GM12878 (cell line): ENCODE data around the gene VEZF1. TPM values are rescaled to one million over a fixed set of nuclear protein-coding genes. Genes with fewer than 3 reads are reported as not detected.

Source experiments
- CREB1 ChIP-seq: IDR thresholded peaks from 2 replicates; pipeline ENCODE4 v1.6.1; 2012; ENCODE audit warnings: low read depth, mild to moderate bottlenecking, inconsistent platforms
- FOXM1 ChIP-seq: IDR thresholded peaks from 2 replicates; pipeline ENCODE4 v1.6.1; 2012; ENCODE audit warnings: low read depth, mild to moderate bottlenecking, inconsistent platforms, low read length, moderate library complexity
- IKZF1 ChIP-seq: fragments of 450-650 bp; conservative IDR thresholded peaks from 2 replicates; pipeline ENCODE4 v1.6.1; 2017; ENCODE audit warnings: antibody characterized with exemption, mild to moderate bottlenecking
- IKZF2 ChIP-seq, 2 experiments: fragments of 450-650 bp; IDR thresholded peaks; 2 replicates each; pipeline ENCODE4 v1.6.1; 2017; ENCODE audit warnings: mild to moderate bottlenecking in 2 of 2, moderate library complexity in 2 of 2
- IRF4 ChIP-seq: IDR thresholded peaks from 2 replicates; pipeline ENCODE4 v1.6.1; 2011; ENCODE audit warnings: low read depth, low read length
- LARP7 ChIP-seq: fragments of 450-650 bp; IDR thresholded peaks from 2 replicates; pipeline ENCODE4 v1.6.1; 2017; ENCODE audit warnings: mild to moderate bottlenecking
- PML ChIP-seq: IDR thresholded peaks from 2 replicates; pipeline ENCODE4 v1.6.1; 2012; ENCODE audit warnings: low read length, inconsistent platforms
- POLR2A ChIP-seq: IDR thresholded peaks from 2 replicates; pipeline ENCODE4 v1.6.1; 2011; ENCODE audit warnings: low read depth, mild to moderate bottlenecking, low read length
- RAD21 ChIP-seq: IDR thresholded peaks from 2 replicates; pipeline ENCODE4 v1.6.1; 2011; ENCODE audit warnings: mild to moderate bottlenecking, low read depth, low read length, moderate library complexity; ENCODE audit not compliant: insufficient read depth
- RB1 ChIP-seq: fragments of 450-650 bp; formaldehyde crosslinking; IDR thresholded peaks from 2 replicates; pipeline ENCODE4 v1.6.1; 2017; ENCODE audit warnings: mild to moderate bottlenecking, borderline replicate concordance
- RCOR1 ChIP-seq: conservative IDR thresholded peaks from 2 replicates; pipeline ENCODE4 v1.6.1; 2012; ENCODE audit warnings: low read depth, low read length, improper control_type of control experiment
- RELA ChIP-seq: fragments of 450-650 bp; IDR thresholded peaks from 2 replicates; pipeline ENCODE4 v1.8.0; 2014; ENCODE audit warnings: borderline replicate concordance; ENCODE audit not compliant: partially characterized antibody
- SPI1 ChIP-seq: IDR thresholded peaks from 2 replicates; pipeline ENCODE4 v1.6.1; 2011; ENCODE audit warnings: low read depth, mild to moderate bottlenecking, low read length, moderate library complexity, borderline replicate concordance; ENCODE audit not compliant: insufficient read depth
- SUPT20H ChIP-seq: IDR thresholded peaks from 2 replicates; pipeline ENCODE4 v1.6.1; 2011; ENCODE audit warnings: low read depth, mild to moderate bottlenecking, low read length, moderate library complexity, borderline replicate concordance; ENCODE audit not compliant: control insufficient read depth
- TCF12 ChIP-seq: IDR thresholded peaks from 2 replicates; pipeline ENCODE4 v1.6.1; 2011; ENCODE audit warnings: low read depth, mild to moderate bottlenecking, low read length
- ZBED1 ChIP-seq: IDR thresholded peaks from 2 replicates; pipeline ENCODE4 v1.6.1; 2016; ENCODE audit warnings: borderline replicate concordance
- polyA plus RNA-seq, 11 experiments: library from polyadenylated mRNA; depleted of rRNA in 4 of 11; unstranded in 6 of 11; stranded (reverse) in 5 of 11; fragments of >200 nt; fragmentation: Nextera tagmentation in 4 of 11; fragmentation: Illumina TruSeq in 1 of 11; extraction: Ambion mirVana in 4 of 11; extraction: Trizol in 1 of 11; gene quantifications; 1 replicate in 1 of 11; 2 replicates in 10 of 11; pipeline versions ENCODE4 v1.2.1 to v1.2.3, GENCODE V29; 2011 to 2016; ENCODE audit warnings: inconsistent platforms in 2 of 11, missing spikeins in 2 of 11, low read depth in 1 of 11
- total RNA-seq, 4 experiments: library from RNA; depleted of rRNA in 3 of 4; stranded (reverse); fragments of >200 nt in 3 of 4; fragmentation: Illumina TruSeq in 1 of 4; extraction: Trizol in 1 of 4; gene quantifications; 2 replicates each; pipeline versions ENCODE4 v1.2.1 to v1.2.3, GENCODE V29; 2013 to 2021
- TF ChIP-seq, protein P1 (sequence below): fragments of 450-650 bp; IDR thresholded peaks from 2 replicates; pipeline ENCODE4 v1.6.1; 2017; ENCODE audit warnings: mild to moderate bottlenecking, moderate library complexity
- TF ChIP-seq, protein P2 (sequence below): fragments of 450-650 bp; formaldehyde crosslinking; IDR thresholded peaks from 2 replicates; pipeline ENCODE4 v1.5.0; 2022; ENCODE audit warnings: mild to moderate bottlenecking, missing genetic modification characterization
- TF ChIP-seq, protein P3 (sequence below): fragments of 450-650 bp; IDR thresholded peaks from 2 replicates; pipeline ENCODE4 v1.6.1; 2017; ENCODE audit warnings: antibody characterized with exemption, mild to moderate bottlenecking, moderate library complexity

The VEZF1 gene
- total and polyA plus RNA-seq, 10 of the 15 experiments (the other 5 are each of a cell fraction or from before 2014, with no cell fraction given): 9.5 to 28.2 (median 20.3) TPM

DNA sequence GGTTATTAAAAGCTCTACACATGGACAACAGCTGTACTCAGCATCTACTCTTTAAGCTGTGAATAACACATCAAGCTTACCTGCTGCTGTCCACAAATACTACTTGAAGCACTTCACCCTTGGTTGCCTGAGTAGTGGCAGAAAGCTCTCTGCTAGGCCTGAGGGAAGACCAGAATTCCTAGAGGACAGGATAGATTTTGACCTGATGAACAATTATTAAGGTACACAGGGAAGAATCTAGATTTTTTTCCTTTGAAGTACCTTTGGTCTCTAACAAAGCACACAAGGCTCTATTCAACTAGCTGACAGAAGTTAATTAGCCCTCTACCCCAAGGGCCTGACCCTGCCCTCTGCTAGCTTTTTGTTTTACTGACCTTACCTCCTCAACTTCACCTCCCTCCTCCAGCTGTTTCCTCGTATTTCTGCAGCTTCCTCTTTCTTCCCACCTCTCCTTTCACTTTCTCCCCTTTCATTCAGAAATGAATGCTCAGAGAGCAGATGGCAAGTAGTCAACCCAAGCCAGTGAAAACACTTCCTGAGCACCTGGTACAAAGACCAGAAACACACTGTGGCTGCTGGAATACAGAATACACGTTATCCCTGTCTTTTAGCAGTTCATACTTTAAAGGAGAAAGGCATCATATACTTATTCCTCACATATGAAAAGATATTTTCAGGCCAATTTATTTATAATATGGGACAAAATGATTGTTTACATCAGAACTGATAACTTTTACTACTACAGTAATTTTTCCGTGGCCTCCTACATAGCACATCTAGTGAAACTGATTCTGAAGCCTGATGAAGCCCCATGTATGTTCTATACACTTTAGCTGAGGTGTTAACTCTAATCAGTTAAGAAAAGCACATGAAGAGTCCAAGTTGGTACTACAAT, 5.7 kb upstream of the VEZF1 start (continued):
- TF ChIP-seq, protein P1, sequence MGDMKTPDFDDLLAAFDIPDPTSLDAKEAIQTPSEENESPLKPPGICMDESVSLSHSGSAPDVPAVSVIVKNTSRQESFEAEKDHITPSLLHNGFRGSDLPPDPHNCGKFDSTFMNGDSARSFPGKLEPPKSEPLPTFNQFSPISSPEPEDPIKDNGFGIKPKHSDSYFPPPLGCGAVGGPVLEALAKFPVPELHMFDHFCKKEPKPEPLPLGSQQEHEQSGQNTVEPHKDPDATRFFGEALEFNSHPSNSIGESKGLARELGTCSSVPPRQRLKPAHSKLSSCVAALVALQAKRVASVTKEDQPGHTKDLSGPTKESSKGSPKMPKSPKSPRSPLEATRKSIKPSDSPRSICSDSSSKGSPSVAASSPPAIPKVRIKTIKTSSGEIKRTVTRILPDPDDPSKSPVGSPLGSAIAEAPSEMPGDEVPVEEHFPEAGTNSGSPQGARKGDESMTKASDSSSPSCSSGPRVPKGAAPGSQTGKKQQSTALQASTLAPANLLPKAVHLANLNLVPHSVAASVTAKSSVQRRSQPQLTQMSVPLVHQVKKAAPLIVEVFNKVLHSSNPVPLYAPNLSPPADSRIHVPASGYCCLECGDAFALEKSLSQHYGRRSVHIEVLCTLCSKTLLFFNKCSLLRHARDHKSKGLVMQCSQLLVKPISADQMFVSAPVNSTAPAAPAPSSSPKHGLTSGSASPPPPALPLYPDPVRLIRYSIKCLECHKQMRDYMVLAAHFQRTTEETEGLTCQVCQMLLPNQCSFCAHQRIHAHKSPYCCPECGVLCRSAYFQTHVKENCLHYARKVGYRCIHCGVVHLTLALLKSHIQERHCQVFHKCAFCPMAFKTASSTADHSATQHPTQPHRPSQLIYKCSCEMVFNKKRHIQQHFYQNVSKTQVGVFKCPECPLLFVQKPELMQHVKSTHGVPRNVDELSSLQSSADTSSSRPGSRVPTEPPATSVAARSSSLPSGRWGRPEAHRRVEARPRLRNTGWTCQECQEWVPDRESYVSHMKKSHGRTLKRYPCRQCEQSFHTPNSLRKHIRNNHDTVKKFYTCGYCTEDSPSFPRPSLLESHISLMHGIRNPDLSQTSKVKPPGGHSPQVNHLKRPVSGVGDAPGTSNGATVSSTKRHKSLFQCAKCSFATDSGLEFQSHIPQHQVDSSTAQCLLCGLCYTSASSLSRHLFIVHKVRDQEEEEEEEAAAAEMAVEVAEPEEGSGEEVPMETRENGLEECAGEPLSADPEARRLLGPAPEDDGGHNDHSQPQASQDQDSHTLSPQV: no peak
- TF ChIP-seq CREB1 (no peak), PML (peak; percentile 76), RELA (no peak), POLR2A (peak; percentile 45; the same call in 1 of the 2 replicates), RB1 (no peak), RCOR1 (no peak), FOXM1 (peak; percentile 58; the same call in 1 of the 2 replicates), SUPT20H (no peak), ZBED1 (0 out of 2 replicates have a peak, but pooled peaks have one; percentile 33), IKZF1 (peak; percentile 68), IKZF2 (IDR thresholded peaks at IDR 0.05) (peak; percentile 72 to 78), IRF4 (0 out of 2 replicates have a peak, but pooled peaks have one; percentile 8), TCF12 (peak; percentile 87), LARP7 (0 out of 2 replicates have a peak, but pooled peaks have one; percentile 23), RAD21 (0 out of 2 replicates have a peak, but pooled peaks have one; percentile 1), SPI1 (peak; percentile 63; the same call in 1 of the 2 replicates)
- TF ChIP-seq, protein P2, sequence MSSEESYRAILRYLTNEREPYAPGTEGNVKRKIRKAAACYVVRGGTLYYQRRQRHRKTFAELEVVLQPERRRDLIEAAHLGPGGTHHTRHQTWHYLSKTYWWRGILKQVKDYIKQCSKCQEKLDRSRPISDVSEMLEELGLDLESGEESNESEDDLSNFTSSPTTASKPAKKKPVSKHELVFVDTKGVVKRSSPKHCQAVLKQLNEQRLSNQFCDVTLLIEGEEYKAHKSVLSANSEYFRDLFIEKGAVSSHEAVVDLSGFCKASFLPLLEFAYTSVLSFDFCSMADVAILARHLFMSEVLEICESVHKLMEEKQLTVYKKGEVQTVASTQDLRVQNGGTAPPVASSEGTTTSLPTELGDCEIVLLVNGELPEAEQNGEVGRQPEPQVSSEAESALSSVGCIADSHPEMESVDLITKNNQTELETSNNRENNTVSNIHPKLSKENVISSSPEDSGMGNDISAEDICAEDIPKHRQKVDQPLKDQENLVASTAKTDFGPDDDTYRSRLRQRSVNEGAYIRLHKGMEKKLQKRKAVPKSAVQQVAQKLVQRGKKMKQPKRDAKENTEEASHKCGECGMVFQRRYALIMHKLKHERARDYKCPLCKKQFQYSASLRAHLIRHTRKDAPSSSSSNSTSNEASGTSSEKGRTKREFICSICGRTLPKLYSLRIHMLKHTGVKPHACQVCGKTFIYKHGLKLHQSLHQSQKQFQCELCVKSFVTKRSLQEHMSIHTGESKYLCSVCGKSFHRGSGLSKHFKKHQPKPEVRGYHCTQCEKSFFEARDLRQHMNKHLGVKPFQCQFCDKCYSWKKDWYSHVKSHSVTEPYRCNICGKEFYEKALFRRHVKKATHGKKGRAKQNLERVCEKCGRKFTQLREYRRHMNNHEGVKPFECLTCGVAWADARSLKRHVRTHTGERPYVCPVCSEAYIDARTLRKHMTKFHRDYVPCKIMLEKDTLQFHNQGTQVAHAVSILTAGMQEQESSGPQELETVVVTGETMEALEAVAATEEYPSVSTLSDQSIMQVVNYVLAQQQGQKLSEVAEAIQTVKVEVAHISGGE (CRISPR knock-in tag): no peak
- TF ChIP-seq, protein P3, sequence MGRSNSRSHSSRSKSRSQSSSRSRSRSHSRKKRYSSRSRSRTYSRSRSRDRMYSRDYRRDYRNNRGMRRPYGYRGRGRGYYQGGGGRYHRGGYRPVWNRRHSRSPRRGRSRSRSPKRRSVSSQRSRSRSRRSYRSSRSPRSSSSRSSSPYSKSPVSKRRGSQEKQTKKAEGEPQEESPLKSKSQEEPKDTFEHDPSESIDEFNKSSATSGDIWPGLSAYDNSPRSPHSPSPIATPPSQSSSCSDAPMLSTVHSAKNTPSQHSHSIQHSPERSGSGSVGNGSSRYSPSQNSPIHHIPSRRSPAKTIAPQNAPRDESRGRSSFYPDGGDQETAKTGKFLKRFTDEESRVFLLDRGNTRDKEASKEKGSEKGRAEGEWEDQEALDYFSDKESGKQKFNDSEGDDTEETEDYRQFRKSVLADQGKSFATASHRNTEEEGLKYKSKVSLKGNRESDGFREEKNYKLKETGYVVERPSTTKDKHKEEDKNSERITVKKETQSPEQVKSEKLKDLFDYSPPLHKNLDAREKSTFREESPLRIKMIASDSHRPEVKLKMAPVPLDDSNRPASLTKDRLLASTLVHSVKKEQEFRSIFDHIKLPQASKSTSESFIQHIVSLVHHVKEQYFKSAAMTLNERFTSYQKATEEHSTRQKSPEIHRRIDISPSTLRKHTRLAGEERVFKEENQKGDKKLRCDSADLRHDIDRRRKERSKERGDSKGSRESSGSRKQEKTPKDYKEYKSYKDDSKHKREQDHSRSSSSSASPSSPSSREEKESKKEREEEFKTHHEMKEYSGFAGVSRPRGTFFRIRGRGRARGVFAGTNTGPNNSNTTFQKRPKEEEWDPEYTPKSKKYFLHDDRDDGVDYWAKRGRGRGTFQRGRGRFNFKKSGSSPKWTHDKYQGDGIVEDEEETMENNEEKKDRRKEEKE: no peak
